ENCODE results near the gene SPECC1.
"Not testable (repeated sequence)": the region's sequence is repeated elsewhere in the genome, so short reads cannot be mapped to it uniquely, and the experiment has no call there.

Gene SPECC1, protein sequence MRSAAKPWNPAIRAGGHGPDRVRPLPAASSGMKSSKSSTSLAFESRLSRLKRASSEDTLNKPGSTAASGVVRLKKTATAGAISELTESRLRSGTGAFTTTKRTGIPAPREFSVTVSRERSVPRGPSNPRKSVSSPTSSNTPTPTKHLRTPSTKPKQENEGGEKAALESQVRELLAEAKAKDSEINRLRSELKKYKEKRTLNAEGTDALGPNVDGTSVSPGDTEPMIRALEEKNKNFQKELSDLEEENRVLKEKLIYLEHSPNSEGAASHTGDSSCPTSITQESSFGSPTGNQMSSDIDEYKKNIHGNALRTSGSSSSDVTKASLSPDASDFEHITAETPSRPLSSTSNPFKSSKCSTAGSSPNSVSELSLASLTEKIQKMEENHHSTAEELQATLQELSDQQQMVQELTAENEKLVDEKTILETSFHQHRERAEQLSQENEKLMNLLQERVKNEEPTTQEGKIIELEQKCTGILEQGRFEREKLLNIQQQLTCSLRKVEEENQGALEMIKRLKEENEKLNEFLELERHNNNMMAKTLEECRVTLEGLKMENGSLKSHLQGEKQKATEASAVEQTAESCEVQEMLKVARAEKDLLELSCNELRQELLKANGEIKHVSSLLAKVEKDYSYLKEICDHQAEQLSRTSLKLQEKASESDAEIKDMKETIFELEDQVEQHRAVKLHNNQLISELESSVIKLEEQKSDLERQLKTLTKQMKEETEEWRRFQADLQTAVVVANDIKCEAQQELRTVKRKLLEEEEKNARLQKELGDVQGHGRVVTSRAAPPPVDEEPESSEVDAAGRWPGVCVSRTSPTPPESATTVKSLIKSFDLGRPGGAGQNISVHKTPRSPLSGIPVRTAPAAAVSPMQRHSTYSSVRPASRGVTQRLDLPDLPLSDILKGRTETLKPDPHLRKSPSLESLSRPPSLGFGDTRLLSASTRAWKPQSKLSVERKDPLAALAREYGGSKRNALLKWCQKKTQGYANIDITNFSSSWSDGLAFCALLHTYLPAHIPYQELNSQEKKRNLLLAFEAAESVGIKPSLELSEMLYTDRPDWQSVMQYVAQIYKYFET

GRCh38 chr17:20009302-20010098 lies at the start of gene SPECC1:
Gene SPECC1, plus strand, starts transcription at chr17:20009359. Its CDS starts 87,293 bp downstream, at chr17:20096652.
- peak; percentile 97 for DNase-seq (ENCODE audit: low spot score)

DNA sequence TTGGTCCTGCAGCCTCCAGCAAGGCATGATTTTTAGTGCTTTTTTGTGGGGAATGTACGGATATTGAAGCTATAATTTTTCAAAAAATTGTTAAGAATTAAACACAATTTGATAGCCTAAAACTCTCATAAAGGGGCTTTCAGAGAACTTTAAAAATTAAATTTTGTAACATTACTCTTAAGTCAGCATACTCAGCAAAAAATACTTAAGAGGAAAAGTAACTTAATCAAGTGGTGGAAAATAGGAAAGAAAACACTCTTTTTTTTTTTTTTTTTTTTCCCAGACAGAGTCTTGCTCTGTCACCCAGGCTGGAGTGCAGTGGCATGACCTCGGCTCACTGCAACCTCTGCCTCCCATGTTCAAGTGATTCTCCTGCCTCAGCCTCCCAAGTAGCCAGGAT lies 46.2 kb upstream of the SPECC1 start:
- DNase-seq (ENCODE audit: low spot score): not testable (repeated sequence)

- DNase-seq (ENCODE audit: low spot score): no peak
Measured at GRCh38 chr17:19973156-19973555, 36.0 kb upstream of the SPECC1 start.

GRCh38 chr17:19975601-19976000 lies 33.6 kb upstream of the SPECC1 start:
- no peak for DNase-seq (ENCODE audit: low spot score)

- DNase-seq (ENCODE audit: low spot score): peak; percentile 99
Measured at GRCh38 chr17:19977293-19978208, 31.6 kb upstream of the SPECC1 start, which contains the start of gene AKAP10. Gene AKAP10, minus strand, starts transcription at chr17:19977828. Its CDS starts 149 bp downstream, at chr17:19977679.

GRCh38 chr17:19978209-19978802 lies 30.9 kb upstream of the SPECC1 start:
- DNase-seq (ENCODE audit: low spot score): peak; percentile 62

DNA sequence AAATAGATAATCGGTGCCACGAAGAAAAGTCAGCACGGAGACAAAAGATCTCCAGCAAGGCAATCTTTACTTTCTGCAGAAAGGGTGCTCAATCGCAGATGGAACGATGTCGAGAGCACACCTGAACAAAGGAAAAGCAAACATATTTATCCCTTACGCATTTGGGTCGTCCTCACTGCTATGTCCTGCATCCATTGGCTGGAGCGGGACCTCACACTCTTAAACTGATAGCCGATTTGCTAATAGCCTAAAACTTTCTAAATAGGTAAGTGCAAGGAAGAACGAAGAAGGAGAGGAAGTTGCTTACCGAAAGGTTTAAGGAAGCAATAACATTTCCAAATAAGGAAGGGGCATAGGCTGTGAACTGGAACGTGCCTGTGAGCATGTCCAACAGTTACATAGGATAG lies 30.4 kb upstream of the SPECC1 start:
- no peak for DNase-seq (ENCODE audit: low spot score)

GRCh38 chr17:19979917-19980770 lies 29.0 kb upstream of the SPECC1 start:
- peak; percentile 93 for DNase-seq (ENCODE audit: low spot score)

DNA sequence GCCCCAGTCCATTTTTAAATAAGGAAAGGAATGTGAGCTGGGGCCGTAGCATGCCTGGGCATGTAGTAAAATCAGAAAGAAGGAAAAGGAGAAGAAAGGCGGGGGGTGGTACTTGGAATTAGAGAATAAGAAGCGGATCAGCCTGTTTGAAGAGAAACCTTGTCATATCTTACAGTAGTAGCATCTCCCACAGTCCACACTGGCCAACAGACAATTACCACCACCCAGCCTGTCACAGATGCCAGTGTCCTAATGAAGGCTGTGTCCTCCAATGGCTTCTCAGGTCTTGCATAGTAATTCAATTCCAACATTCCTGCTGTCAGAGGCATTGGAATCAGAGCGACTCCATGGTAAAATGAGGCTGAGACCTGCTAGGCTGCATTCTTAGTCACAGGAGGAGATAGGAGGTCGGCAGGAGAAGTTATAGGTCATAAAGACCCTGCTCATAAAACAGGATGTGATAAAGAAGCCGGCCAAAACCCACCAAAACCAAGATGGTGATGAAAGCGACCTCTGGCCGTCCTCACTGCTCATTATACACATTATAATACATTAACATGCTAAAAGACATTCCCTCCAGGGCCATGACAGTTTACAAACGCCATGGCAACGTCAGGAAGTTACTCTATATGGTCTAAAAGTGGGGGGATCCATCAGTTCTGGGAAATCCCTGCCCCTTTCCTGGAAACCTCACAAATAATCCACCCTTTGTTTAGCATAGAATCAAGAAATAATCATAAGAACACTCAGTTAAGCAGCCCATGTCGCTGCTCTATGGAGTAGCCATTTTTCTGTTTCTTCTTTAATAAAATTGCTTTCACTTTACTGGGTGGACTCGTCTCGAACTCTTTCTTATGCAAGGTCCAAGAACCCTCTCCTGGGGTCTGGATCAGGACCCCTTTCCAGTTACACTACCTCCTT lies 22.0 kb upstream of the SPECC1 start:
- DNase-seq (ENCODE audit: low spot score): no peak

- DNase-seq (ENCODE audit: low spot score): no peak
Measured at GRCh38 chr17:19987897-19988296, 21.3 kb upstream of the SPECC1 start.

DNA sequence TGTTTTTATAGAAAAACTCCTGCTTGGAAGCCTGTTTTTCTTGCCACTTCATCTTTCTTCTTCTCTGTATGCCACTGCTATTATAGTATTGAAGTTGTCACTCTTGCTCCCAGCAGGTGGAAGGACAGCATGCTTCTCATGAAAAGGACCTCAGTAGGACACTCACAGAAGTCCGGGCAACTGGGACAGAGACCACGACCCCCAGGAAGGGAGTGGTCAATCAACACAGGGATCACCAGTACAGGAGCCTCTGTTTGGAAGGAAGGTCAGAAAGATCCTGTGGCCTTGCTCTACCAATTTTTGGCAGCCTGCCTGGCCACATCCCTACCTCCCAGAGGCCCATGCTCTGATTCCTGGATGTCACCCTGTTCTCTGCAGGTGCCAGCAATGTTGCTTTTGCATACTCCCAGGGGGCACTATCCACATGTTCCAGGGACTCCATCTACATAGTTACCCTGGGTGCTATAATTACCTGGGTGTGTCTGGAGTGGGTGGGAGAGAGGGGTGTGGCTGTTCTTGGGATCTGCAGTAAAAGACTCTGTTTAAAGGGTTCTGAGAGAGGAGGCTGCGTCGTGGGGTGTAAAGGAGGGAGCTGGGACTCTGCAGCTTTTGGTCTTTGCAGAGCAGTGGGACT lies 17.8 kb upstream of the SPECC1 start:
- DNase-seq (ENCODE audit: low spot score): peak; percentile 41

DNA sequence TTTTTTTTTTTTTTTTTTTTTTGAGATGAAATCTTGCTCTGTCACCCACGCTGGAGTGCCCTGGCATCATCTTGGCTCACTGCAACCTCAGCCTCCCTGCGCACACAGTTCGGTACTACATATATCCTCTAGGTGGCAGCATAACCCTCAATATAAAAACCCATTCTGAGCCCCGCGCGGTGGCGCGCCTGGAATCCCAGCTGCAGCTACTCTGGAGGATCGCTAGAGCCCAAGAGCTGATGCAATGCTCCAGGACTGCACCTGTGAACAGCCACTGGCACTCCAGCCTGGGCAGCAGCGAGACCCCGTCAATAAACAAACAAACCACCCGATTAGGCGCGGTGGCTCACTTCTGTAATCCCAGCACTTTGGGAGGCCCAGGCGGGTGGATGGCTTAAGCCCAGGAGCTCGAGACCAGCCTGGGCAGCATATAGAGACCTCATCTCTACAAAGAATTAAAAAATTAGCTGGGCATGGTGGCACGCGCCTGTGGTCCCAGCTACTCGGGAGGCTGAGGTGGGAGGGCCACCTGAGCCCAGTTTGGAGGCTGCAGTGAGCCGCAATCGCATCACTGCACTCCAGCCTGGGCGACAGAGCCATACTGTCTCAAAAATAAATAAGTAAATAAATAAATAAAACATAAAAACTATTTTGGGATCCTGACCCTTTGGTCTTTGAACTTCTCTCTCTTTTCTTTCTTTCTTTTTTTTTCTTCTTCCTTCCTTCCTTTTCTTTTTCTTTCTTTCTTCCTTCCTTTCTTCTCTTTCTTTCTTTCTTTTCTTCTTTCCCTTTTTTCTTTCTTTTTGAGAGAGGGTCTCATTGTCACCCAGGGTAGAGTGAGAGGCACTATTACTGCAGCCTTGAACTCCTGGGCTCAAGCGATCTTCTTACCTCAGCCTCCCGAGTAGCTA lies 16.1 kb upstream of the SPECC1 start:
- peak; percentile 96 for DNase-seq (ENCODE audit: low spot score)

GRCh38 chr17:19996086-19996485 lies 13.1 kb upstream of the SPECC1 start:
- no peak for DNase-seq (ENCODE audit: low spot score)

- DNase-seq (ENCODE audit: low spot score): no peak
Measured at GRCh38 chr17:19996502-19996901, 12.7 kb upstream of the SPECC1 start.

GRCh38 chr17:20008242-20009051 lies 712 bp upstream of the SPECC1 start:
- DNase-seq (ENCODE audit: low spot score): peak; percentile 77

DNA sequence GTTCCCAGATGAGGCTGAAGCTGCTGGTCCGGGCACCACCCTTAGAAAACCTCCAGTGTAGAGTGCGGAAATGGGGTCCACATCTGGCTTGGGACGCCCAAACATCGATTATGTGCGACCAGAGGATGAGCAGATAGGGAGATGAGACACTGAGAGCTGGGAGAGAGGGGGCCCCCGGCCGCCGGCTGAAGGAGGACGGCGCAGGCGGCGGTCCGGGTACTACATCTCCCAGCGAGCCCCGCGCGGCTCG lies 182 bp upstream of the SPECC1 start:
- no peak for DNase-seq (ENCODE audit: low spot score)

All from ecto neural progenitor cell (in vitro differentiated cells).